Islet precursor cell (in vitro differentiated cells): Measurements from ENCODE around the gene RAPGEF4.

Source experiments
- DNase-seq: peaks from one replicate; pipeline ENCODE4 v3.0.0-alpha.2; 2018

The RAPGEF4 gene

DNA sequence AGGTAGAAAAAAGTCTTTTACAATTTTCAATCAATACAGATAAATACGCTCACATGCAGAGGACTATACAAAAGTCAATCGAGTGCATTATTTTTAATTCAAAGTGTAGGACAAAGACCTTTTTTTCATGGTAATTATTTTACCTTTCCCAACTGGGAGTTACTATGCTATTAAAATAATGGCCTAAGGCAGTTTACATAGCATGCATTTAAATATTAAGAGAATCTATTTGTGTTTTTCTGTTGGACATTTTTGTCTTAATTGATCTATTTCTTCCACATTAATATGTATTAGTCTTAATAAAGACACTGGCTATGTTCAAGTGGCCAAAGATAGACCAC, 209.8 kb downstream of the RAPGEF4 start:
- DNase-seq, result no peak

DNA sequence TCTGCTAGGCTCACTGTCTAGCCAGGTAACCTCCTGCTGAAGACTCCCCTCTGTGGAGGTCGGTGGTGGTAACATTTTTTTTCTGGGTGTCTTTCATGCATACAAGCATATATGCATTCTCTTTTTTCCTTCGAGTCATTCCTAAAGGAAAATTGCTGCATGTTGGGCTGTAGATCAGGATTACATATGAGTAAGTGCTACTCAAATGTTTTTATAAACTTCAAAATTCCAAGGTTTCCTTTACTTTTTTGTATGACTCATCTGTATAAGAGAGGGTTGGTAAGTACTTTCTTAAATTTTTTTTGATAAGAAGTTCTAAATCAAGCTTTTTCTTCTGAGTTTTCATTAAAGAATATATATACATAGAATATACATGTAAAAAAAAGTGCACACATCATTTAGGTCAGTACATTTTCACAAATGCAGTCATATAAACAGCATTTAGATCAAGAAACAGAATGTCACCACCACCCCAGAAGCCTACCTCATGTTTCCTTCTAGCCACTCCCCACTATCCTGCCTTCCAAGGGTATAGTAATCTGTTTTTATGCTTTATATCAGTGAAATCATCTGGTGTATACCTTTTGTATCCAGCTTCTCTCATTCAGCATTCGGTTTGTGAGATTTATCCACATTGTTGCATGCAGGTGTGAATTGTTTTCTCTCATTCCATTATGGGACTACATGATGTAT, 212.0 kb downstream of the RAPGEF4 start:
- DNase-seq, result no peak

DNA sequence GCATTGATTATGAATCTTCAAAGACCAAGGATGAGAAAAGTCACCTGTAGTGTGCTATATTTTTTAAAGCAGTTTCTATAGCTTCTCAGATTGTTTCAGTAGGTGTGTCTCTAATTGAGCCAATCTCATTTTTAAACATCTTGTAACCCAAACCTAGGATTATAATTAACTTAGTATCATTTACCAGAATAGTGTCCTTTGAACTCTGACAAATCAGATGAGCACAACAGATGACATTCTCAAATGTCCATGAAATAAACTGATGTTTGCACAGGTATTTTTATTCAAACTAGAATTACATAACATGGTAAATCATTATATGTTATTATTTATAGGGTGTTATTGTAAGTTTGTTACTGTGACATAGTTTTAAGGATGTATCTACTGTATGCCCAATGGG, 213.9 kb downstream of the RAPGEF4 start:
- no peak for DNase-seq

DNA sequence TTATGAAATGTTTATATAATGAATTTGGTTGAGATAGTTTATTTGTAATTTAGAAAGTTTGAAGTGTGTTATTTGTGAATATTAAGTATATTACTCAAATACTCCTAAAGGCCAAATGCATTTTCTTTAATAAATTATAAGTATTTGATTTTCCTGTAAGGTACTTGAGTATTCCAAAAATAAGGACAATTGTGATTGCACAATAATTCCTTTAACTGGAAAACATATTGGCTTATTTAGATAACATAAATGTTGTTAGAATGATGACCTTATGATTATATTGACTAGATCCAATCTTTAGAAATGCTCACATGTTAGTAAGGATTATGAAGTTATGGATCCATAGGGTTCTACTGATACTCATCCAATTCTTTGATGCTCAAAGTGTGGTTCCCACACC, 214.9 kb downstream of the RAPGEF4 start:
- DNase-seq, result no peak

DNA sequence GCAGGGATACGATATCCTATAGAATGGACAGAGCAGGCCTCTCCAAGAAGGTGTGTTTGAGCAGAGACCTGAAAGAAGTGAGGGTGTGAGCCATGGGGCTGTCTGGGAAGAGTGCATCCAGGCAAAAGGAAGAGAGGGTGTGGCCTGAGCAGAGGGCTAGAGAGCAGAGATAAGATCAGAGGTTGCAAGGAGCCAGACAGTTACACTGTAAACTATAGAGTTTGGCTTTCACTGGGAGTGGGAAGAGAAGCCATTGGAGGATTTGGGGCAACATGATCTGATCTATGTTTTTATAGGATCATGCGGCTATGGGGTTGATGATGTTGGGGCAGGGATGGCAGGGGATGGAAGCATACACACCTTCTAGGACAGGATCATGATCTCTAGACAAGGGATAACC, 215.9 kb downstream of the RAPGEF4 start:
- DNase-seq, result peak; percentile 69

DNA sequence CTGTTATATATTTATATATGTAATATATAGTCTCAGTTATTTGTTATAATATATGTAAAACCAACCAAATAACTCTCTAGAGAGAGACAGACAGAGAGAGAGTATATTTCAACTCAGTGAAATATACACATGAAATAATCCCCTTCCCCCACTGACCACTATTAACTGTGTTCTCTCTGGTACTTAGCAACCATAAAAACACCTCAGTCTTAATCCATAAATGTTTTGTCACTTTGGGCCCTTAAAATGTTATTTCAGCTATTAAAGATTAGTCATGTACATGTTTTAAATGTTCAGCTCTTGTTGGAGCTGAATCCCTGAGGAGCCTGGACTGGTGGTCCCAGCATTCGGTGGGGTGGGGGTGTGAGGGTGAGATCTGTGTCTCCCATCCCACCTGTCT, 217.8 kb downstream of the RAPGEF4 start:
- DNase-seq, result no peak

DNA sequence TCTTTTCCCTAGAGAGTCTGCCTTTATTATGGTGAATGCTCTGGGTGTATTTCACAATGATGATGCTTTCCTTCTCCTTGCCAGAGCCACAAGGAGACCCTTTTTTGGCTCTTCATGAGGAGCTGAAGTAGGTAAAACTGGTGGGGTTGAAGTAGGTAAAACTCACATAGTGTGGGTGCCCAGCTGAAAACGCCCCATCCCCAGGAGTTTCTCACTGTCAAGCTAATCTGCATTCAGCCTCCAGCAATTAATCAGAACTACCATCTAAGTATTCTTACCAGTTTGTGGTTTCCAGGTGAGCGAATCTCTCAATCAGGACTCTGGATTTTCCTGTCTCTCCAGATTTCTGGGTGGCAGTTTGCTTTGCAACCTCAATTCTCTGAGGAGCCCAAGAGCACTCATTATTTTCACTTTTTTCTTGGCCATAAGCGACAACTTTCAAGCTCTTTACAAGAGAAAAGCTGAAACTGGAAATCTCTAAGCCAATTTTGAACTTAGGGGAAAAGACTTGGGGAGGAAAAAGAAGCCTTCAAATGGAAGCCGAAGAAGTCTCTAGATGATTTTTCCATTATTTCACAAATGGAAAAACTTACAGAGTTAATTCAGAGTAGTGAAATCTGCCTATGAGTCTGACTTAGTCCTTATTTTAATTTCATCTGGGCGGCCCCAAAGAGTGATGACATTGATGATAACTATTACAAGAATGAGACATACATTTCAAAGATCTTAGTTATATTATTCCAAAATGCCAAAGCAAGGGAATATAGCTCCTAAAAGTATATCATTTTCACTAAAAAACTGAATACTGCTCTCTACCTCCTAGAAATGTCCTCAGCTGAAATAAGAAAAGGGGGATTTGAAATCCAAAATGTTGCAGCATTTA, 218.6 kb downstream of the RAPGEF4 start:
- no peak for DNase-seq

DNA sequence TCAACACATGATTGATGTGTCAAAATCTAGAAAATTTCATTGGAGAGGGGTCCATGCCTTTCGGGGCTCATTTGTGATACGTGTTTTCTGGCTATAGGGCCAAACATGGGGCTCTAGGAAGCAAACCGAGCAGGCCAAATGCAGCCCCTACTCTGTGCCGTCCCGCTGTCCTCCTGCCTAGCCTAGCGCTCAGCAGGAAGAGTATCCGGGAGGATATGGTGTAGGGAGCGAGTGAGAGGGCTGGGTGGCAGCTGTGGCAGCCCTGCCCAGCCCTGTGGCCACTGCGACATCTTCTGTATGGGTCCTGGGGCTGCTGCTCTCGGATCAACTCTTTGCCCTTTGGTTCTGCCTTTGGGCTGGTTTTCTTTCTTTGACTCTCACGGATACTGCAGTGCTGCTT, 219.9 kb downstream of the RAPGEF4 start:
- DNase-seq, result no peak

DNA sequence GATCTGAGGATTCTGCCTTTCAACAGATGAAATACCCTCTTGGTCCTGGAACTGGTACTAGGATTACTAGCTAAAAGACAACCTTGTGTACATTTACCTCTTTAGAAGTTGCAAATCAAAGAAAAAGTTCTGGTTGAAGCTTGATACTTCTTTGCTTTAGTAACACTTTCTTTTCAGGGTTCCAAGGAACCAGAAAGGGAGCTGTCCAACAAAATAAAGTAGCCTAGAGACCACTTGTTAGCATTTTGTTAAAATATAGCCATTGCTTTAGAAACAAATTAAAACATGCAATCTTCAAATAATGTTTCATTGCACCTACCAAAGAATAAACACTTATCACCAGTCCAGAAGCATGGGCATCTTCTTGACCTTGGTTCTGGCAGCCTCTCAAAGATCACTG, 222.1 kb downstream of the RAPGEF4 start:
- DNase-seq, result no peak

DNA sequence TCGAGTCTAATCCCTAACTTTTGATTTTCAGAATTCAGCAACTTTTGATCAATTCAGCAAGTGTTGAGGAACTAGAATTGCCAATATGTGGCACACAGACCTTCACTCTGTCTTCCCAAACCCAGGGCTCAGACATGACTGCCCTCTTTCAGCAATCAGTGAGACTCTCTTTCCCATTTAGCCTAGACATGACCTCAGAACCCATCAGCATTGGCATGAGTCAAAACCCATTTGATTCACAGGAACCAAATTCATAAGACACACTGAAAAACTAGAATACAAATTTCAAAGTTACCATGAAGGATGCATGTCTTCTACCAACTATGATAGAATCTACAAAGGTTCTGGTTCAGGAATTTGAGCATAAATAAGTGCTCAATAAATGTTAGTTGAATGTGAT, 226.4 kb downstream of the RAPGEF4 start:
- DNase-seq, result no peak

DNA sequence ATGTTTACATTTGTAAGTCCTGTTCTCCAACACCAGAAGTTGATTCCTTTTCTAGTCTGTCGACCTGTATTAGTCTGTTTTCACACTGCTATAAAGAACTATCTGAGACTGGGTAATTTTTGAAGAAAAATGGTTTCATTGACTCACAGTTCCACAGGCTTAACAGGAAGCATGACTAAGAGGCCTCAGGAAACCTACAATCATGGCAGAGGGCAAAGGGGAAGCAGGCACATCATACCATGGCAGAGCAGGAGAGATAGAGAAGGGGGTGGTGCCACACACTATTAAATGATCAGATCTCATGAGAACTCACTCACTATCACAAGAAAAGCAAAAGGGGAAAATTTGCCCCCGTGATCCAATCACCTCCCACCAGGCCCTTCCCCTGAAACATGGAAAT, 227.2 kb downstream of the RAPGEF4 start:
- no peak for DNase-seq

DNA sequence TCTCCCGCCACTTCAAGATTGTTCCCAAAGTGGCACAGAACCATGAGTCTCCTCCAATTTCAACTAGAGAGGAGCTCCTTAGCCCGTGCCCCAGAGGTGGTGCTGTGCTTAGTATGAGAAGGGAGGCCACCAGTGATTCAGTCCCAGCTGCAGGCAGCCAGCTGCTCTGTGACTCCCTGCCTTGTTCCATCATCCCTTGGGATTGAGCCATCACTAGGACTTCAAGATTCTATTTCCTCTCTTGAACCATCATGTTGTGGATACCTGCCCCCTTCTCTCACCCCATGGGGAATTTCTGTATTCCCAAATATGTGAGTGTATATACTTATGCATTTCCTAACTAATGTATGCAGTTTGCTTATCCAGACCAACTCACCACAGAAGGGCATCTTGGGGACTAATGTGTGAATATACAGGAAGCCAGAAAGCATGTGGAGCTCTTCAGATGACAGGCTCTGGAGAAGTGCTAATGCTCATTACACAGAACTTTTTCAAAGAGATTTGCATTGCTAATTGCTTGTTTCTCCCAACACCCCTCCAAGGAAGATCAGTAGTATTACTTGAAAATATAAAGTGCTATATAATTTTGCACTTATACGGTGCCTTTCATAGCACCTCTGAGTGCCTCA, 229.0 kb downstream of the RAPGEF4 start:
- no peak for DNase-seq

DNA sequence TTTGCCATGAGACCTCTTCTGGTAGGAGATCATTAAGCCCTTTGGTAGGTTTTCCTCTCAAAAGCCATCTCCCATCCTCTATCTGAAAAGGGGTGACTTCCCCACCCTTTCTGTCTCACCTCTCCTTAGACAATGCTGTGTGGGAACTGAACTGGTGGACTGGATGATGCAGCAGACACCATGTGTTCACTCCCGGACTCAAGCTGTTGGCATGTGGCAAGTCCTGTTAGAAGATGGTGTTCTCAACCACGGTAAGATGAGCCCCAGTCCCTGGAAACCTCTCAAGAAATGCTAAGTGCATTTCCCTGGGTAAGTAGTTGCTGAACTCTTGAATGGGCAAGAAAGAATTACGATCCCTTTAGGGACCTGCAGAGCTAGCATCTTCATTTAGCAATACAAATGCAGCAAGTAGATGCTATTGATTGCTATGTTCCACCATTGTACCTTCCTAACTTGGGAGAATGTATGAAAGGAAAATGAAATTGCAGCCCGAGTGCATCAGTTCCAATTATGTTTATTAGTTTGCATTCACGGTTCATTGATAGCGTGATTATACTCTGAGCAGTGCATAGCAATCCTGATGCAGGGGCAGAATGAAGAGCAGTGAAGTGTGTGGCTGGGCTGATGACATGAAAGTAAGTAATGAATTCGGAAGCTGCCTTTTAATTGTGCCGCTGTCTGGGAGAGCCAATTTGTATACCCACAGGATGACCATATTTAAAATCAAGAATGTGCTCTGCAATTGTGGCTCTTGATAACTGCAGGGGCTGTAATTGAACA, 230.0 kb downstream of the RAPGEF4 start:
- DNase-seq, result no peak

DNA sequence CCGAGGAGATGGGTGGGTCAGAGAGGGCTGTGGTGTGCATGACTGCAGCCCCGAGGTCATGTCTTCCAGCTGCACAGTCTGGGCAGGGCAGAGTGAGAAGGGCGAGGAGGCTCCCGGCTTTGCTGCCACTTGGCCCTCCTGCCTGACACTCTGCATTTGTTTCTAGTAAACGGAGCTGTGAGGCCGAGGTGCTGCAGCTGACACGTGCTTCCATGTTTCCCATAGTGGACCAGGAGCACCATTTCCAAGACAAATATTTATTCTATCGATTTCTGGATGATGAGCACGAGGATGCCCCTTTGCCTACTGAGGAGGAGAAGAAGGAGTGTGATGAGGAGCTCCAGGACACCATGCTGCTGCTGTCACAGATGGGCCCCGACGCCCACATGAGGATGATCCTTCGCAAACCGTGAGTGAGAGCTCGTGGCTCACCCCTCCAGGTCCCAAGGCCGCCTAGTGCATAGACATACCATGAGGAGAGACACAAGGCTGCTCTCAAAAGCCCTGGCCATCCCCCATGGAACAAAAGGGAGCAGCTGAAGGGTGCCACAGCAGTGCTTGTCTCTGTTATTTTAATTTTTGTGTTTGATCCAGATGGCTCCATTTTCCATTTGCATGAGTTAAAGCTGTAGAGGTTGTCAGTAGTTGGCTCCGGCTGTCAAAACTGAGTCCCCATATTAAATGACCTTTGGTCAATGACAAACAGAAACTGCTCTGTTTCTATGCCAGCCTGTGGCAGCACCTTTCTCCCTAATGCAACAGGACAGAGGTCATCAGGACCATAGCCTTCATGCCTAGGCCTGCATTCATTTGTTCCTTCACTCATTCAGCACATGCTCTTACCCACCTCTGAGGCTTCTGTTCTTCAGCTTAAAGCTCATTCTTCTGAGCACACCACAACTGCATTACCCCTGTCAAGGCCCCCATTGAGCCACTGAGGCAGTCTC, 231.7 kb downstream of the RAPGEF4 start:
- no peak for DNase-seq

DNA sequence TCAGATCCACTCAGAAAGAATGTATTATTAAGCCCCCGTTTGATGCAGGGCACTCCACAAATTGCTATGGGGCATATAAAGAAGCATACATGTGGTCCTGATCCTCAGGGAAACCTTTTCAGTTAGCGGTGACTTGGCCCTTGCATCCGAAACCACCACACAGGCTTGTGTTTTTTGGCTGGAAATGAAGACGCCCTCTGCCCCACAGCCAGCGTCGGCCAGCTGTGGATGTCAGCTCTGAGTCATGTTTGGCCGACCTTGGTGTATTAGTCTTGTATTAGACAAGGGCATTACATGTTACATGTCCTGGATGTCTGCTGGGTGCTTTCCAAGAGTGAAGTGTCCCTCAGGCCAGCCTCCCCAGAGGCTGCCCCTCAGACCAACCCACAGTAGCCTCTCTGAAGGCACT, 232.4 kb downstream of the RAPGEF4 start:
- DNase-seq, result no peak

DNA sequence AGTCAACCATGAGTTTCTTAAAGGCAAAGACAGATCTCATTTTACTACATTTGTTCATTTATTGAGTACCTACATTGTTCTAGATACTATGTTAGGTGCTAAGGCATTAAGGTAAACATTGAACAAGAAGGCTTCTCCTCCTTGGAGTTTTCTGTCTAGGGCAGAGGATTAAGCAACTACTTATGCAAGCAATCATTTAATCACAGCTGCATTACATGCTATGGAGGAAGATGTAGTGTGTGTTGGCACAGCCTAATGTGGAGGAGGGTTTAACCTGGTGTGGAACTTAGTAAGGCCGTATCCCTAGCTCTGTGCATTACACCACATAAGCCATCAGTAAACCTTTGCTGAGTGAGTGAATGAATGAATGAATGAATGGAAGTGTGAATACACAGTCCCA, 233.5 kb downstream of the RAPGEF4 start:
- DNase-seq, result no peak

DNA sequence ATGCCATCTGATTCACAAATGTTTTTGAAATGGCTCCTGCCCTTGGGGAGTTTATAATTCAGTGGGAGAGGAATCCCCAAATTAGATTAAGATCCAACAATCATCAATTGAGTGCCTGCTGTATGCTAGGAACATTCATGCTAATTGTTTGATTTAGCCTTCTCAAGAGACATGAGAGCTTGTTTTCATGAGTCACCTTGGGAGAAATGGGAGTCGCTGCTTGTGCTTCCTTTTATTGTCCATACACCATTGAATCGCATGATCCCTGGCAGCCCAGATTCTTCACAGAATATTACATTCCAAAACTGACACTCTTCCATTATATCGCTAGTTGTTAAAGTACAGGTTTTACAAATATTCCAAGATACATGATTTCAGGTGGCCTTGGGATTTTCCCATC, 234.0 kb downstream of the RAPGEF4 start:
- no peak for DNase-seq

DNA sequence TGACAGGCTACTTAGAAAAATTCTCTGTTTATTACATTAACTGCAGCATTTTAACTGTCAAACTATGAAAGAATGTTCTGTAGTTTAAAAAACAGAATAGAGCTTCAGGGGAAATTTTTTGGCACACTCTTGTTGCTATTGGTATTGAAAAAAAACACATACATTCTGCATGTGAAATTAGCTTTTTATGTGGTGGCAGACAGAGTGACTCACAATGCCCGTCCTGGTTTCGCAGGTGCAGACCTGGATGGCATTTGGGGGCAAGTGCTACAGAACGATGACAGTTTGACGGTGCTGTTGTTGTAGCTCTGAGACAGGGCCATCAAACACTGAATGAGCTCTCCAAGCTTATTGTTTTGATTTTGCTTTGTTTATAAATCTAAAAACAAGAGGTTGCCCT, 235.0 kb downstream of the RAPGEF4 start:
- DNase-seq, result no peak

DNA sequence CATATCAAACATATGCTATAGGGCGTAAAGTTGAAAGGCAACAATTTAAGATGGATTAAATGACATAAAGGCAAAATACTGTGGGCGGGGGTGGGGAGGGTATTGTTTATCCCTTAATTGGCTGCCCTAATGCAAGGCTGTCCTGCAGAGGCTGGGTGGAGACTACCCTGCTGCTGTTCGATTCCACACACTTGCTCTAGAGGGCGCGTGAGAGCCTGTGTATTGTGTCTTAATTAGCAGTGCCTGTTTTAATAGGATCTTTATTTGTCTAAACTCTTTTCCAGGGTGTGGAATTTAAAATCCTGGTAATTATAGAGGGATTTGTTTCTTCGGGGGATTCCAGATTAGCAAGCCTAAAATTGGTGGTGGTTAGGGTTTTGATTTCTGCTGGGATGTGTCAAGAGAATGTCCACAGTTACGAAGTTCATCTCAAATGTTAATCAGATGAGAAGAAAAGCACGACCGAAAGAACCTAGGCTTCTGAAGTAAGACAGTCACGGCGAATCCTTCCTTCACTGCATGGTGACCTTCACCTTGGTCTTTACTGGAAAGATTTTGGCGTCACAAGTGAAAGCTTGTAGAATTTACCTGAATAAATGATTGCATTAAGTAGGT, 236.5 kb downstream of the RAPGEF4 start:
- DNase-seq, result peak; percentile 75

DNA sequence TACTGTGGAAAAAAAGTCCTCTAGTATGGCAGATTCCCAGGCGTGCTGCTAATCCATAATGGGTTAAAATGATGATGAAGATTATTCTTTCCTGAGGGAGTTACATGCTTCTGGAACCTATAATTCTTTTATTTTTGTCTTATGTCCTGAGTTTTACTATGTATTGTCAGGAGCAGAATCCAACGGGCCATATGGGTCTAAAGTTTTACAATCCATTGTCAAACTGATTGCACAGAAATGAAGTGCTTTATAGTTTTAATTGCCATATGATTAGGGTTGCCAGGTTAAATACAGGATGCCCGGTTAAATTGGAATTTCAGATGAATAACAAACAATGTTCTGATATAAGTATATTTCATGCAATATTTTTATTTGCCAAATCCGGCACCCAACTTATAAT, 239.1 kb downstream of the RAPGEF4 start:
- no peak for DNase-seq

DNA sequence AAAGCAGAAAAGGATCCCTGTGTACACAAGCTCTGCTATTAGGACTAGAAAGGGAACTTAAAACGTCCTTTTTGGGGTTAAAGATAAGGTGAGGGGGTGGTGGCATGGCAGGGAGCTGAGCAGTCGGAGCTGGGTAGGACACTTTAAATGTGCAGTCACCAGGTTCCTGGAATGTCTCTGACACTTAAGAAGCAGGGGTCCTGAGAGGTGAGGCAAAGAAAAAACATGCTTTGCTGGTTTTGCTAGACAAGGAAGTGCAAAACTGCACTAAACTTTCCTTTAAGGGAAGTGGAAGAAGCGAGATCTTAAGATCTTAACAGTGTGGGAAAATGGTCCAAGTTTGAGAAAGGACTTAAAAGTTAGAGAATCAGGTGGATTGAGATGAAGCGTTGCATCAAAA, 240.5 kb downstream of the RAPGEF4 start:
- DNase-seq, result no peak

DNA sequence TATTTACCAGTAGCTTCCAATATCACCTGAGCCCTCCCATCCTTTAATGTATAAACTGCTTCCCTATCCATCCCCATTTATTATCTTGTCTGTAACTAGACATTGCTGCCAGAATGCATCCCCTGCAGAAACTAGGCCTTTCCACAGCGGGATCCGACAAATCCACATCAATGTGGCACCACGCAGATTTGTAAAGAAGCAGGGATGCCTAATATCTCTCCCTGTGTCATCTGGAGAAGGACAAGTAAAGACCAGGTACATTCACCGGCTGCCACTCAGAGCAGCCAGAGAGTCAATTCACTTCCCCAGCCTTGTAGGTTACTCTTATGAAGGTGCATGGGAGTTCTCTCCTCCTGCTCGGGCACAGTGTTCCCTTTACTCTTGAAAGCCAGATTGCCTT, 241.2 kb downstream of the RAPGEF4 start:
- DNase-seq, result no peak
